HCT116 (cell line): ENCODE results near the gene SLC27A4. TPM values are rescaled to one million over a fixed set of nuclear protein-coding genes. Genes with fewer than 3 reads are reported as not detected.

Experiments used
- ATAC-seq: fragments of 200-7000 bp; cut with Tn5 transposase; 2 replicates; pipeline ENCODE4 v1.9.1; 2020; ENCODE audit warnings: mild to moderate bottlenecking, moderate library complexity
- BruUV-seq: library from RNA; stranded (reverse); fragments of 400-500 nt; replicated peaks from 2 replicates; lab custom pipeline; 2021; lab: Mats Ljungman, UMichigan
- CTCF ChIA-PET: fragments of 300-600 bp; sonication (Branson Sonifier 250); formaldehyde crosslinking; loops from one replicate; lab custom pipeline; 2021; ENCODE audit warnings: antibody characterized with exemption; lab: Charles Lee
- POLR2A ChIA-PET: fragments of 300-600, 350-600 bp; sonication (Branson Sonifier 250); formaldehyde crosslinking; loops from one replicate; lab custom pipeline; 2021; ENCODE audit warnings: antibody characterized with exemption; lab: Charles Lee
- RAD21 ChIA-PET, 2 experiments: fragments of 300-600 bp; sonication (Branson Sonifier 250); formaldehyde crosslinking; loops; one replicate each; lab custom pipeline; 2023; ENCODE audit warnings: low total read pairs in 2 of 2; ENCODE audit not compliant: uncharacterized antibody in 2 of 2, unreplicated experiment in 2 of 2, low non-redundant PET in 1 of 2; lab: Charles Lee
- DNase-seq: peaks from one replicate; pipeline ENCODE4 v3.0.0-alpha.2; 2010; ENCODE audit warnings: low read depth, low spot score
- H2AFZ ChIP-seq: fragments of 200-600 bp; shearing (Covaris generic), sonication (generic); 2 replicates; pipeline ENCODE4 v1.6.1; 2017; ENCODE audit warnings: low read depth, mixed run types, mixed read lengths, antibody characterized with exemption, low read length; ENCODE audit not compliant: poor library complexity, severe bottlenecking
- H3K27ac ChIP-seq: 2 replicates; pipeline ENCODE4 v1.5.1; 2012; ENCODE audit warnings: low read depth, low read length
- H3K27me3 ChIP-seq: fragments of 200-600 bp; sonication (generic); 2 replicates; pipeline ENCODE4 v1.6.1; 2016; ENCODE audit warnings: mixed run types, low read length, mixed read lengths; ENCODE audit not compliant: insufficient read depth
- H3K36me3 ChIP-seq, 2 experiments: fragments of 200-500 bp in 1 of 2; fragments of 200-600 bp in 1 of 2; sonication (Bioruptor generic) in 1 of 2; sonication (generic) in 1 of 2; 2 replicates each; pipeline versions ENCODE4 v1.5.1 to v1.6.1; 2014 to 2016; ENCODE audit warnings: low read length in 2 of 2, inconsistent platforms in 1 of 2, mixed read lengths in 1 of 2, mixed run types in 1 of 2; ENCODE audit not compliant: insufficient read depth in 2 of 2, control insufficient read depth in 1 of 2
- H3K4me1 ChIP-seq, 2 experiments: fragments of 200-600 bp in 1 of 2; sonication (generic) in 1 of 2; 2 replicates each; pipeline versions ENCODE4 v1.5.1 to v1.6.1; 2012 to 2017; ENCODE audit warnings: low read length in 2 of 2, inconsistent platforms in 1 of 2, mild to moderate bottlenecking in 1 of 2, mixed read lengths in 1 of 2, mixed run types in 1 of 2, moderate library complexity in 1 of 2; ENCODE audit not compliant: insufficient read depth in 2 of 2, control insufficient read depth in 1 of 2
- H3K4me2 ChIP-seq: fragments of 200-600 bp; sonication (generic); 2 replicates; pipeline ENCODE4 v1.6.1; 2017; ENCODE audit warnings: mixed run types, low read length, mixed read lengths
- H3K4me3 ChIP-seq, 2 experiments: fragments of 200-600 bp in 1 of 2; sonication (generic) in 1 of 2; replicated peaks in 1 of 2; 2 replicates each; pipeline ENCODE4 v1.5.1; 2011 to 2016; ENCODE audit warnings: low read length in 2 of 2, control low read depth in 1 of 2, low read depth in 1 of 2, mild to moderate bottlenecking in 1 of 2, mixed read lengths in 1 of 2, mixed run types in 1 of 2
- H3K79me2 ChIP-seq: fragments of 200-600 bp; sonication (generic); 2 replicates; pipeline ENCODE4 v1.6.1; 2017; ENCODE audit warnings: mild to moderate bottlenecking, mixed run types, low read length, moderate library complexity, mixed read lengths; ENCODE audit not compliant: insufficient read depth
- H3K9ac ChIP-seq: fragments of 200-600 bp; sonication (generic); 2 replicates; pipeline ENCODE4 v1.6.1; 2016; ENCODE audit warnings: low read length, mixed read lengths
- H3K9me2 ChIP-seq: fragments of 200-600 bp; sonication (generic), shearing (Covaris generic); 2 replicates; pipeline ENCODE4 v1.6.1; 2017; ENCODE audit warnings: mixed run types, mild to moderate bottlenecking, moderate library complexity; ENCODE audit not compliant: insufficient read depth
- H3K9me3 ChIP-seq, 2 experiments: fragments of 200-500 bp in 1 of 2; fragments of 200-600 bp in 1 of 2; sonication (Bioruptor generic) in 1 of 2; sonication (generic) in 1 of 2; 2 replicates each; pipeline ENCODE4 v1.6.1; 2014 to 2017; ENCODE audit warnings: low read length in 2 of 2, mixed read lengths in 2 of 2, inconsistent platforms in 1 of 2, low read depth in 1 of 2, mild to moderate bottlenecking in 1 of 2, mixed run types in 1 of 2, moderate library complexity in 1 of 2; ENCODE audit not compliant: control insufficient read depth in 1 of 2, insufficient read depth in 1 of 2
- H4K20me1 ChIP-seq: fragments of 200-600 bp; sonication (generic), shearing (Covaris generic); 2 replicates; pipeline ENCODE4 v1.6.1; 2017; ENCODE audit warnings: mixed run types, mild to moderate bottlenecking, moderate library complexity; ENCODE audit not compliant: insufficient read depth
- CBX3 ChIP-seq: IDR thresholded peaks from 2 replicates; pipeline ENCODE4 v1.6.1; 2012; ENCODE audit warnings: low read depth
- CEBPB ChIP-seq: IDR thresholded peaks from 2 replicates; pipeline ENCODE4 v1.6.1; 2012; ENCODE audit warnings: low read depth
- EGR1 ChIP-seq: IDR thresholded peaks from 2 replicates; pipeline ENCODE4 v1.6.1; 2012; ENCODE audit warnings: low read depth
- ELF1 ChIP-seq: IDR thresholded peaks from 2 replicates; pipeline ENCODE4 v1.6.1; 2012; ENCODE audit warnings: low read depth, borderline replicate concordance
- EZH2 ChIP-seq: fragments of 200-600 bp; sonication (generic); IDR thresholded peaks from 2 replicates; pipeline ENCODE4 v1.6.1; 2017; ENCODE audit warnings: antibody characterized with exemption, mixed run types
- FOSL1 ChIP-seq: IDR thresholded peaks from 2 replicates; pipeline ENCODE4 v1.6.1; 2012; ENCODE audit warnings: low read depth
- SIN3A ChIP-seq: IDR thresholded peaks from 2 replicates; pipeline ENCODE4 v1.6.1; 2012; ENCODE audit warnings: low read depth
- YY1 ChIP-seq: IDR thresholded peaks from 2 replicates; pipeline ENCODE4 v1.6.1; 2011; ENCODE audit warnings: low read length, low read depth, moderate library complexity, mild to moderate bottlenecking; ENCODE audit not compliant: insufficient replicate concordance; ENCODE audit errors: extremely low read depth
- ZBTB33 ChIP-seq: IDR thresholded peaks from 2 replicates; pipeline ENCODE4 v1.6.1; 2011; ENCODE audit warnings: mild to moderate bottlenecking, low read length, moderate library complexity; ENCODE audit not compliant: insufficient replicate concordance; ENCODE audit errors: extremely low read depth
- ZFX ChIP-seq: fragments of 450-650 bp; IDR thresholded peaks from 2 replicates; pipeline ENCODE4 v1.6.1; 2017
- ZNF274 ChIP-seq: fragments of 200-500 bp; sonication (Bioruptor generic); IDR thresholded peaks from 2 replicates; pipeline ENCODE4 v1.6.1; 2014; ENCODE audit warnings: mild to moderate bottlenecking, low read depth, low read length, inconsistent platforms
- intact Hi-C: fragments of 100-400 bp; cut with micrococcal nuclease; formaldehyde crosslinking; loops from 2 replicates; pipeline ENCODE4 v1.10.0; 2022
- total RNA-seq: library from RNA; stranded (reverse); gene quantifications from one replicate; pipeline ENCODE4 v1.2.1, GENCODE V29; 2021; ENCODE audit not compliant: unreplicated experiment

SLC27A4 gene
- total RNA-seq, 1 experiment from 2014 or later: 33.9 TPM

DNA sequence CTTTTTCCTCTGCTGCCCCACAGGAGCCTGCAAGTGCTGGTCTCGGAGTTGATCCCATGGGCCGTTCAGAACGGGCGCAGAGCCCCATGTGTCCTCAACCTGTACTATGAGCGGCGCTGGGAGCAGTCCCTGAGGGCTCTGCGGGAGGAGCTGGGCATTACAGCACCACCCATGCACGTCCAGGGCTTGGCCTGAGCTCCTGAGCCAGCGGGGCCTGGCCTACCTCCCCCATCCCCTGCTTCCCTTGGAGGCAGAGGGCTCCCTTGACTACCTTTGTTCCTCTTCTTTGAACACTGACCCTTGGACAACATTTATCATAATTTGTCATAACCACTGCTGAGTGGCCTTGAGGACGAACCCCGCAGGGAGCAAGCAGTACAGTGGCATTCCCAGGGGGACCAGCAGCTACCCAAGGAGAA, 6.9 kb upstream of the SLC27A4 start:
- BruUV-seq: no TSS peak
- intact Hi-C loops: no loop called here
- CTCF ChIA-PET: no interaction called here
- no peak for ATAC-seq
- no peaks in the 10 kb centered on the region for H3K79me2 ChIP-seq
- no peaks in the 10 kb centered on the region for H4K20me1 ChIP-seq
- no peak overlapping the region for H3K27ac ChIP-seq
- TF ChIP-seq EZH2: no peak
- no peak for TF ChIP-seq ZNF274
- no peak for TF ChIP-seq EGR1
- TF ChIP-seq SIN3A: no peak
- no peak for TF ChIP-seq CBX3
- TF ChIP-seq ELF1: no peak
- no peak for TF ChIP-seq CEBPB
- no peak for TF ChIP-seq ZFX
- TF ChIP-seq ZBTB33: no peak
- TF ChIP-seq YY1: no peak
- TF ChIP-seq FOSL1: no peak
- TF ChIP-seq, all 23 proteins: peak for 0
- Histone ChIP-seq H3K9me2 (no peaks in the 10 kb centered on the region), H3K4me1 (peaks cover 16% of the 10 kb centered on the region in 2 experiments), H3K27me3 (no peaks in the 10 kb centered on the region), H3K36me3 (no peaks in the 10 kb centered on the region; a peak in 1 of 4 replicates), H3K4me2 (no peak overlapping the region), H3K9ac (no peak overlapping the region), H2AFZ (no peak overlapping the region), H3K4me3 (no peak overlapping the region), H3K9me3 (no peaks in the 10 kb centered on the region)
- DNase-seq: no peak
- ChIA-PET RAD21 (no interaction called here), POLR2A (no interaction called here)
